Endothelial cell of umbilical vein (primary cell): ENCODE data around the gene ANO6. TPM values are rescaled to one million over a fixed set of nuclear protein-coding genes. Genes with fewer than 3 reads are reported as not detected.
A peak's percentile ranks its signal among the peaks of the same experiment; 100 is the strongest.
"Not testable (repeated sequence)": the region's sequence is repeated elsewhere in the genome, so short reads cannot be mapped to it uniquely, and the experiment has no call there.

Experiments used
- BruUV-seq: library from RNA; stranded (reverse); fragments of 400-500 nt; replicated peaks from 2 replicates; lab custom pipeline; 2021; lab: Mats Ljungman, UMichigan
- CTCF ChIA-PET: fragments of 300-600, 350-600 bp; sonication (Branson Sonifier 250); formaldehyde crosslinking; loops from one replicate; lab custom pipeline; 2021; ENCODE audit warnings: antibody characterized with exemption, inconsistent platforms; lab: Charles Lee
- POLR2A ChIA-PET: fragments of 300-600, 350-600 bp; sonication (Branson Sonifier 250); formaldehyde crosslinking; loops from one replicate; lab custom pipeline; 2021; ENCODE audit warnings: antibody characterized with exemption, inconsistent platforms; lab: Charles Lee
- DNase-seq: peaks from one replicate; pipeline ENCODE4 v3.0.0-alpha.2; 2011; ENCODE audit warnings: low read depth, low spot score
- FAIRE-seq: peaks from 2 replicates; lab custom pipeline; 2011; peaks lifted over from hg19 to GRCh38; lab: Jason Lieb, UNC
- H2AFZ ChIP-seq: 2 replicates; pipeline ENCODE4 v1.6.0; 2012; ENCODE audit warnings: low read depth, low read length, control low read depth, inconsistent platforms
- H3K27ac ChIP-seq: 2 replicates; pipeline ENCODE4 v1.5.1; 2011; ENCODE audit warnings: low read depth, mild to moderate bottlenecking, control low read depth, low read length, moderate library complexity; ENCODE audit not compliant: insufficient read depth
- H3K27me3 ChIP-seq, 2 experiments: 2 replicates each; pipeline versions ENCODE4 v1.6.0 to v1.6.1; 2011; ENCODE audit warnings: low read length in 2 of 2, mixed read lengths in 1 of 2; ENCODE audit not compliant: control insufficient read depth in 2 of 2, insufficient read depth in 2 of 2
- H3K36me3 ChIP-seq, 2 experiments: 2 replicates in 1 of 2; 3 replicates in 1 of 2; pipeline ENCODE4 v1.5.1; 2011; ENCODE audit warnings: low read length in 2 of 2, mild to moderate bottlenecking in 1 of 2, moderate library complexity in 1 of 2; ENCODE audit not compliant: control insufficient read depth in 2 of 2, insufficient read depth in 2 of 2; ENCODE audit errors: extremely low read depth in 1 of 2
- H3K4me1 ChIP-seq: 3 replicates; pipeline ENCODE4 v1.5.1; 2011; ENCODE audit warnings: mild to moderate bottlenecking, low read length; ENCODE audit not compliant: control insufficient read depth, insufficient read depth; ENCODE audit errors: extremely low read depth
- H3K4me2 ChIP-seq: 2 replicates; pipeline ENCODE4 v1.6.1; 2011; ENCODE audit warnings: low read length, control low read depth, mixed read lengths; ENCODE audit not compliant: insufficient read depth
- H3K4me3 ChIP-seq, 3 experiments: fragments of 200-600 bp in 1 of 3; sonication (generic), shearing (Covaris generic) in 1 of 3; replicated peaks in 1 of 3; 2 replicates each; pipeline ENCODE4 v1.5.1; 2011 to 2016; ENCODE audit warnings: control low read depth in 3 of 3, low read length in 3 of 3, mild to moderate bottlenecking in 2 of 3, inconsistent platforms in 1 of 3, low read depth in 1 of 3, moderate library complexity in 1 of 3; ENCODE audit not compliant: insufficient read depth in 1 of 3
- H3K79me2 ChIP-seq: 2 replicates; pipeline ENCODE4 v1.6.0; 2012; ENCODE audit warnings: low read length, inconsistent platforms; ENCODE audit not compliant: control insufficient read depth, insufficient read depth
- H3K9ac ChIP-seq: replicated peaks from 2 replicates; pipeline ENCODE3; 2011; ENCODE audit warnings: low read length, control low read depth; ENCODE audit not compliant: insufficient read depth; ENCODE audit errors: extremely low read depth
- H3K9me1 ChIP-seq: replicated peaks from 3 replicates; pipeline ENCODE4 v1.6.0; 2011; ENCODE audit warnings: mild to moderate bottlenecking, low read length; ENCODE audit not compliant: control insufficient read depth, insufficient read depth; ENCODE audit errors: extremely low read depth
- H3K9me3 ChIP-seq: replicated peaks from 2 replicates; pipeline ENCODE4 v1.5.1; 2012; ENCODE audit warnings: low read length, inconsistent platforms; ENCODE audit not compliant: control insufficient read depth, insufficient read depth
- H4K20me1 ChIP-seq: replicated peaks from 2 replicates; pipeline ENCODE3; 2011; ENCODE audit warnings: mild to moderate bottlenecking, low read length; ENCODE audit not compliant: control insufficient read depth, insufficient read depth; ENCODE audit errors: extremely low read depth
- EZH2 ChIP-seq: IDR thresholded peaks from 2 replicates; pipeline ENCODE4 v1.6.1; 2012; ENCODE audit warnings: borderline replicate concordance, low read depth, mild to moderate bottlenecking, moderate library complexity, low read length, inconsistent platforms; ENCODE audit not compliant: severe bottlenecking
- FOS ChIP-seq: IDR thresholded peaks from 2 replicates; pipeline ENCODE4 v1.6.1; 2011; ENCODE audit warnings: mild to moderate bottlenecking, low read length, moderate library complexity, borderline replicate concordance; ENCODE audit not compliant: insufficient read depth
- GATA2 ChIP-seq: IDR thresholded peaks from 2 replicates; pipeline ENCODE4 v1.7.0; 2011; ENCODE audit warnings: low read depth, mild to moderate bottlenecking, moderate library complexity, mixed read lengths, low read length; ENCODE audit not compliant: insufficient read length, insufficient read depth
- JUN ChIP-seq: IDR thresholded peaks from 2 replicates; pipeline ENCODE4 v1.6.1; 2011; ENCODE audit warnings: borderline replicate concordance, low read depth; ENCODE audit not compliant: insufficient read length, insufficient read depth
- MAX ChIP-seq: IDR thresholded peaks from 2 replicates; pipeline ENCODE4 v1.6.1; 2011; ENCODE audit not compliant: insufficient read depth, insufficient read length
- MYC ChIP-seq: IDR thresholded peaks from one replicate; pipeline ENCODE4 v1.6.1; 2011; ENCODE audit warnings: mild to moderate bottlenecking, low read depth, low read length
- POLR2A ChIP-seq: IDR thresholded peaks from 2 replicates; pipeline ENCODE4 v1.6.1; 2012; ENCODE audit warnings: low read depth, mild to moderate bottlenecking, control low read depth, low read length
- POLR2AphosphoS5 ChIP-seq: IDR thresholded peaks from 2 replicates; pipeline ENCODE4 v1.6.1; 2012; ENCODE audit warnings: low read depth, mild to moderate bottlenecking, control low read depth, low read length, moderate library complexity; ENCODE audit not compliant: insufficient read depth
- dilution Hi-C: fragments of 300-500 bp; cut with MboI; formaldehyde crosslinking; loops from one replicate; pipeline ENCODE4 v1.15.0; 2019; ENCODE audit warnings: low sequenced_read_pairs; ENCODE audit not compliant: extremely low pct_ligation_motif_present
- intact Hi-C: fragments of 100-400 bp; cut with micrococcal nuclease; formaldehyde crosslinking; loops from one replicate; pipeline ENCODE4 v1.10.0; 2022
- polyA plus RNA-seq, 4 experiments: library from polyadenylated mRNA; depleted of rRNA in 3 of 4; stranded (reverse) in 3 of 4; unstranded in 1 of 4; fragments of >200 nt; gene quantifications; 2 replicates each; pipeline versions ENCODE4 v1.2.1 to v1.2.3, GENCODE V29; 2011 to 2012; ENCODE audit warnings: missing spikeins in 1 of 4
- total RNA-seq: library from RNA; stranded (reverse); gene quantifications from 2 replicates; pipeline ENCODE4 v1.2.3, GENCODE V29; 2021
- TF ChIP-seq, protein P1 (sequence below), 2 donors: IDR thresholded peaks; 1 replicate in 1 of 2; 2 replicates in 1 of 2; pipeline ENCODE4 v1.5.1; 2011; ENCODE audit warnings: low read length in 2 of 2, mild to moderate bottlenecking in 2 of 2, moderate library complexity in 2 of 2, control low read depth in 1 of 2, inconsistent platforms in 1 of 2, low read depth in 1 of 2; ENCODE audit not compliant: insufficient read depth in 1 of 2; ENCODE audit errors: extremely low read depth in 1 of 2

The ANO6 gene
- total and polyA plus RNA-seq, 2 donors (not counting 3 experiments of a cell fraction or from before 2014, with no cell fraction given): 21.3 to 67.6 TPM

GRCh38 chr12:45173293-45173692 lies 42.6 kb upstream of the ANO6 start:
- dilution Hi-C loops, H3K27ac ChIP-seq, H3K36me3 ChIP-seq, H3K4me3 ChIP-seq, POLR2A ChIA-PET, H3K9me3 ChIP-seq, H3K9ac ChIP-seq, BruUV-seq, H3K9me1 ChIP-seq, H3K4me2 ChIP-seq, H3K4me1 ChIP-seq, H3K27me3 ChIP-seq, DNase-seq, H3K79me2 ChIP-seq, H2AFZ ChIP-seq, H4K20me1 ChIP-seq: not testable (repeated sequence)
- TF ChIP-seq, protein P1, sequence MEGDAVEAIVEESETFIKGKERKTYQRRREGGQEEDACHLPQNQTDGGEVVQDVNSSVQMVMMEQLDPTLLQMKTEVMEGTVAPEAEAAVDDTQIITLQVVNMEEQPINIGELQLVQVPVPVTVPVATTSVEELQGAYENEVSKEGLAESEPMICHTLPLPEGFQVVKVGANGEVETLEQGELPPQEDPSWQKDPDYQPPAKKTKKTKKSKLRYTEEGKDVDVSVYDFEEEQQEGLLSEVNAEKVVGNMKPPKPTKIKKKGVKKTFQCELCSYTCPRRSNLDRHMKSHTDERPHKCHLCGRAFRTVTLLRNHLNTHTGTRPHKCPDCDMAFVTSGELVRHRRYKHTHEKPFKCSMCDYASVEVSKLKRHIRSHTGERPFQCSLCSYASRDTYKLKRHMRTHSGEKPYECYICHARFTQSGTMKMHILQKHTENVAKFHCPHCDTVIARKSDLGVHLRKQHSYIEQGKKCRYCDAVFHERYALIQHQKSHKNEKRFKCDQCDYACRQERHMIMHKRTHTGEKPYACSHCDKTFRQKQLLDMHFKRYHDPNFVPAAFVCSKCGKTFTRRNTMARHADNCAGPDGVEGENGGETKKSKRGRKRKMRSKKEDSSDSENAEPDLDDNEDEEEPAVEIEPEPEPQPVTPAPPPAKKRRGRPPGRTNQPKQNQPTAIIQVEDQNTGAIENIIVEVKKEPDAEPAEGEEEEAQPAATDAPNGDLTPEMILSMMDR (IDR thresholded peaks at IDR 0.05; ENCODE audit: extremely low read depth in 1 of 2, insufficient read depth in 1 of 2, low read depth in 1 of 2, low read length in 2 of 2): peak; percentile 7 to 29
- FAIRE-seq: peak; percentile 94
- intact Hi-C loops: loop anchor here (1.0 to 5.0 kb wide), 2 partner anchors 96 to 369 kb away; no protein-coding TSS in a partner anchor
- CTCF ChIA-PET: interaction anchor here (1.1 to 4.5 kb wide), 6 partner anchors 11 to 371 kb away, joined by 3 to 108 read pairs (median 24); partner anchors contain the start of gene ANO6

DNA sequence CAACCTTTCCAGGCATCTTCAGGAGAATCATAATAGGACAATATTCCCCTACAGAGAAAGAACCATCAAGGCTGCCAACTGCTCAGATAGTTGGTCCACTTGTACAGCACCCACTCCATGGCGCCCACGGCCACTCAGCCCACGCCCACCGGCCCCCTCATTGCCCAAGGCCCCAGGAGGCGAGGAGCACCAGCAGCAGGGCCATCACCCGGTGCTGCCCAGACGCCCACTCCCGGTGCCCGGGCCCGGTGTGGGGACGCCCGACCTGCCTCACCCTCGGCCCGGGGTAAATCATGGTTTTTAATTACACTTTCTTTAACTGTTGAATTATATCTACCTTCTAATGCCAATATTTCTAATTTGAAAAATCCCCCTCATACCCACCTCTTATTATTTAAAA lies 41.3 kb upstream of the ANO6 start:
- no peaks in the 10 kb centered on the region for H3K4me1 ChIP-seq
- H3K27ac ChIP-seq: no peak overlapping the region
- no peak overlapping the region for H3K9ac ChIP-seq
- no peaks in the 10 kb centered on the region for H3K27me3 ChIP-seq
- BruUV-seq: no TSS peak
- no peaks in the 10 kb centered on the region for H3K36me3 ChIP-seq
- H4K20me1 ChIP-seq: no peaks in the 10 kb centered on the region
- H3K9me1 ChIP-seq: peaks cover 2% of the 10 kb centered on the region
- H3K79me2 ChIP-seq: no peaks in the 10 kb centered on the region
- DNase-seq: no peak
- FAIRE-seq: no peak
- CTCF ChIA-PET: interaction anchor here (1.1 to 4.5 kb wide), 2 partner anchors 40 to 94 kb away, joined by 3 to 31 read pairs; partner anchors contain the start of gene ANO6
- no peak overlapping the region for H3K4me3 ChIP-seq
- intact Hi-C loops: loop anchor here (5.0 kb wide), 1 partner anchor 368 kb away; no protein-coding TSS in a partner anchor
- no peaks in the 10 kb centered on the region for H3K9me3 ChIP-seq
- POLR2A ChIA-PET: no interaction called here
- H2AFZ ChIP-seq: no peak overlapping the region
- H3K4me2 ChIP-seq: no peak overlapping the region
- no peak for TF ChIP-seq JUN
- TF ChIP-seq MYC: no peak
- no peak for TF ChIP-seq FOS
- TF ChIP-seq GATA2: no peak
- TF ChIP-seq POLR2A: no peak
- TF ChIP-seq POLR2AphosphoS5: no peak
- TF ChIP-seq, protein P1 (IDR thresholded peaks at IDR 0.05; ENCODE audit: extremely low read depth in 1 of 2, insufficient read depth in 1 of 2, low read depth in 1 of 2, low read length in 2 of 2): no peak
- no peak for TF ChIP-seq EZH2
- no peak for TF ChIP-seq MAX
- dilution Hi-C loops: no loop called here
